Tibial nerve (tissue), 4 donors: ENCODE results near the gene MCM3AP. TPM values are rescaled to one million over a fixed set of nuclear protein-coding genes. Genes with fewer than 3 reads are reported as not detected.

Experiments
- DNase-seq, 2 donors: peaks; one replicate each; pipeline ENCODE4 v3.0.0-alpha.2; 2019; ENCODE audit warnings: low spot score in 2 of 2
- H3K27ac ChIP-seq, 4 donors: fragments of 200-600 bp; sonication (generic) in 3 of 4; one replicate each; pipeline ENCODE4 v1.5.1; 2017 to 2019; ENCODE audit warnings: mild to moderate bottlenecking in 1 of 4
- H3K27me3 ChIP-seq, 2 donors: fragments of 200-600 bp; sonication (generic) in 1 of 2; one replicate each; pipeline versions ENCODE4 v1.5.1 to v1.6.0; 2017 to 2019
- H3K36me3 ChIP-seq, 3 donors: fragments of 200-600 bp; sonication (generic); one replicate each; pipeline ENCODE4 v1.5.1; 2018 to 2019
- H3K4me1 ChIP-seq, 4 donors: fragments of 200-600 bp; sonication (generic) in 3 of 4; one replicate each; pipeline ENCODE4 v1.5.1; 2017 to 2019
- H3K4me3 ChIP-seq, 4 donors: fragments of 200-600 bp; sonication (generic) in 3 of 4; one replicate each; pipeline ENCODE4 v1.5.1; 2017 to 2019; ENCODE audit warnings: mild to moderate bottlenecking in 1 of 4, moderate library complexity in 1 of 4
- H3K9me3 ChIP-seq, 4 donors: fragments of 200-600 bp; sonication (generic) in 3 of 4; one replicate each; pipeline ENCODE4 v1.5.1; 2017 to 2019
- EP300 ChIP-seq, 2 donors: sonication (generic); formaldehyde crosslinking; IDR thresholded peaks; one replicate each; pipeline ENCODE4 v1.6.1; 2017; ENCODE audit warnings: antibody characterized with exemption in 2 of 2, mild to moderate bottlenecking in 1 of 2
- POLR2A ChIP-seq, 2 donors: fragments of 450-650 bp; IDR thresholded peaks; one replicate each; pipeline ENCODE4 v1.6.1; 2017; ENCODE audit warnings: antibody characterized with exemption in 2 of 2, mild to moderate bottlenecking in 2 of 2, moderate library complexity in 2 of 2
- WGBS, 2 donors: methylation state at CpG; one replicate each; pipeline ENCODE4 v1.1.5; 2018; 5-methylcytosine and 5-hydroxymethylcytosine counted together
- total RNA-seq, 4 donors: library from RNA; depleted of rRNA; stranded (reverse); fragments of >200 nt; gene quantifications; one replicate each; pipeline ENCODE4 v1.1.0, GENCODE V29; 2016
- TF ChIP-seq, protein P1 (sequence below), 5 experiments: fragments of 200-600 bp in 3 of 5; fragments of 450-650 bp in 2 of 5; sonication (generic) in 3 of 5; IDR thresholded peaks; one replicate each; pipeline ENCODE4 v1.5.1; 2016 to 2019; ENCODE audit warnings: antibody characterized with exemption in 5 of 5, mild to moderate bottlenecking in 3 of 5, moderate library complexity in 2 of 5

Gene MCM3AP
- total RNA-seq, 4 donors from 2014 or later, result 112 to 180 (median 146) TPM

DNA sequence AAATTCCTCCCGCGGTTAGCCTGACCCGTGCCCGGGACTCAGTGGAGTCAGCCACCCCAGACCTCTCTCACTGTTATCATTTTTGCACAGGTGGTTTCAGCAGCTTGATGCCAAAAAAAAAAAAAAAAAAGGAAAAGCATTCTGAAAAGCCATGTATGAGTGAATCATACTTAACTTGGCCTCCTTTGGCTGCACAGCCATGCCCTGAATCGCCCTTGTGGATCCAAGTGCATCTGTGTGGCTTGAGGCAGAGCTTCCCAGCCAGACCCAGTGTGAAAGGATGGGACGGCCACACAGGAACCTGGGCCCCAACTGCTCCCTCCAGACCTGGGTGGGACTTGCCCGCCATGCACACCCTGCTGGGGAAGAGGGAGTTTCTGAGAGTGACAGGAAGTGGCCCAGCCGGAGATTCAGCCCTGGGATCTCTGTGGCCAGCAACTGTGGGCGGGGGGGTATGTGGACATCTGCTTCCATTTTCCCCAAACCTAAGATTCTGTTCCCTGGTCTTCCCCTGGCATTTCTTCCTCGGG lies 9.3 kb upstream of the MCM3AP start:
- TF ChIP-seq POLR2A (IDR thresholded peaks at IDR 0.05) (no peak), EP300 (IDR thresholded peaks at IDR 0.05) (no peak)
- TF ChIP-seq, protein P1, sequence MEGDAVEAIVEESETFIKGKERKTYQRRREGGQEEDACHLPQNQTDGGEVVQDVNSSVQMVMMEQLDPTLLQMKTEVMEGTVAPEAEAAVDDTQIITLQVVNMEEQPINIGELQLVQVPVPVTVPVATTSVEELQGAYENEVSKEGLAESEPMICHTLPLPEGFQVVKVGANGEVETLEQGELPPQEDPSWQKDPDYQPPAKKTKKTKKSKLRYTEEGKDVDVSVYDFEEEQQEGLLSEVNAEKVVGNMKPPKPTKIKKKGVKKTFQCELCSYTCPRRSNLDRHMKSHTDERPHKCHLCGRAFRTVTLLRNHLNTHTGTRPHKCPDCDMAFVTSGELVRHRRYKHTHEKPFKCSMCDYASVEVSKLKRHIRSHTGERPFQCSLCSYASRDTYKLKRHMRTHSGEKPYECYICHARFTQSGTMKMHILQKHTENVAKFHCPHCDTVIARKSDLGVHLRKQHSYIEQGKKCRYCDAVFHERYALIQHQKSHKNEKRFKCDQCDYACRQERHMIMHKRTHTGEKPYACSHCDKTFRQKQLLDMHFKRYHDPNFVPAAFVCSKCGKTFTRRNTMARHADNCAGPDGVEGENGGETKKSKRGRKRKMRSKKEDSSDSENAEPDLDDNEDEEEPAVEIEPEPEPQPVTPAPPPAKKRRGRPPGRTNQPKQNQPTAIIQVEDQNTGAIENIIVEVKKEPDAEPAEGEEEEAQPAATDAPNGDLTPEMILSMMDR (IDR thresholded peaks at IDR 0.05), result no peak
- H3K9me3 ChIP-seq, result no peaks in the 10 kb centered on the region
- peaks cover 0 to 36% (median 2%) of the 10 kb centered on the region in 4 donors for H3K4me1 ChIP-seq
- no peak overlapping the region for H3K4me3 ChIP-seq
- H3K27me3 ChIP-seq, result no peaks in the 10 kb centered on the region
- DNase-seq, result no peak
- H3K27ac ChIP-seq, result peak overlapping the region in 1 of 4 donors; percentile 72
- peaks cover 0 to 15% (median 0%) of the 10 kb centered on the region in 3 donors for H3K36me3 ChIP-seq
- 49 to 57% methylated on average over 10 of the region's 10 CpGs for WGBS, 2 donors

DNA sequence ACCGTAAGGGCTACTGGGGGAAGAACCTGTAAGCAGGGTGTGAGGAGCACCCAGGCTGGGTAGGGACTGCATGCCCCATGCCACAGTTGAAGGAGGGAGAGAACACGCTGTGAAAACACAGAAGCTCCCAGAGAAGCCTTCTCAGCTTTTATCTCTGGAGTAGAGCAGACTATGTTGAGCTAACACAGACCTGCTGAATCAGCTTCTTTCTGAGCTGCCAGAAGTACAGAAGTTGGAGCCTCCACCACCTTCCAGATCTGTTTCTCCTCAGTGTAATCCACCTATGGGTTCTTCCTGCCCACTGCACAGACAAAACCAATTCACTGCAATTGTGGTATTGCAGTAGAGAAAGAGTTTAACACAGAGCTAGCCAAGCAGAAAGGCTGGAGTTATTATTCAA lies 6.2 kb upstream of the MCM3AP start:
- Histone ChIP-seq H3K4me3 (no peak overlapping the region), H3K27me3 (no peaks in the 10 kb centered on the region), H3K27ac (no peak overlapping the region), H3K9me3 (no peaks in the 10 kb centered on the region), H3K36me3 (peaks cover 0 to 10% (median 0%) of the 10 kb centered on the region in 3 donors), H3K4me1 (peaks cover 0 to 26% (median 5%) of the 10 kb centered on the region in 4 donors)
- no peak for DNase-seq
- TF ChIP-seq, protein P1 (IDR thresholded peaks at IDR 0.05), result no peak
- TF ChIP-seq POLR2A (IDR thresholded peaks at IDR 0.05) (no peak), EP300 (IDR thresholded peaks at IDR 0.05) (no peak)
- WGBS, 2 donors, result 93 to 97% methylated on average over 2 of the region's 2 CpGs

DNA sequence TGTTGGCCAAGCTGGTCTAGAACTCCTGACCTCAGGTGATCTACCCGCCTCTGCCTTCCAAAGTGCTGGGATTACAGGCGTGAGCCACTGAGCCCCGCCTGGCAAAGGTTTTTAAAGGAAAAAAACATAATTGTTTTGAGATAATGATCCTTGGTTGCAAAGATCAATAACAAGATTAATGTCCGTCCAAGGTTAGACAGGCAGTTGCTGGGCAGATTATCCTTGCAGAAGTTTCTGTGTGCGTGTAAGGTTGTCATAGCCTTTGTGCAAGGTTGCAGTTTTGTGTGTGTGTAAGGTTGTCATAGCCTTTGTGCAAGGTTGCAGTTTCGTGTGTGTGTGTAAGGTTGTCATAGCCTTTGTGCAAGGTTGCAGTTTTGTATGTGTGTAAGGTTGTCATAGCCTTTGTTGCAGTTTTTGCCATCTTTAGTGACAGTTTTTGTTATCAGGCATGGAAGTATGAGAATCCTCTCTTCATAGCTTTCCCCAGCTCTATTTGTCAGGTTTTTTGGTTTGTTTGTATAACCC lies 4.3 kb upstream of the MCM3AP start:
- TF ChIP-seq, protein P1 (IDR thresholded peaks at IDR 0.05), result no peak
- TF ChIP-seq POLR2A (IDR thresholded peaks at IDR 0.05) (no peak), EP300 (IDR thresholded peaks at IDR 0.05) (no peak)
- 66 to 74% methylated on average over 6 of the region's 6 CpGs for WGBS, 2 donors
- Histone ChIP-seq H3K4me3 (no peak overlapping the region), H3K27me3 (no peaks in the 10 kb centered on the region), H3K4me1 (peaks cover 0 to 17% (median 12%) of the 10 kb centered on the region in 4 donors), H3K9me3 (no peaks in the 10 kb centered on the region), H3K36me3 (peaks cover 0 to 13% (median 0%) of the 10 kb centered on the region in 3 donors), H3K27ac (no peak overlapping the region)
- DNase-seq, result no peak

DNA sequence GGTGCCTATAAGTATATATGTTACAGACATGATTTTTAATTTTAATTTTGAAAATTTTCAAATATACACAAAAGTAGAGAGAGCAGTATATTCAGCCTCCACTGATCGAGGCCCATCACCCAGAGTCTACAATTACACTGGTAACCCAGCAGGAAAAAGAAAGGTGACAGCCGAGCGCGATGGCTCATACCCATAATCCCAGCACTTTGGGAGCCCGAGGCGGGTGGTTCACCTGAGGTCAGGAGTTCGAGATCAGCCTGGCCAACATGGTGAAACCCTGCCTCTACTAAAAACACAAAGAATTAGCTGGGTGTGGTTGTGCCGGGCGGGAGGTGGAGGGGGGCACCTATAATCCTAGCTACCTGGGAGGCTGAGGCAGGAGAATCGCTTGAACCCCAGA lies 2.1 kb upstream of the MCM3AP start:
- no peak overlapping the region for H3K4me3 ChIP-seq
- peaks cover 0 to 39% (median 34%) of the 10 kb centered on the region in 4 donors for H3K4me1 ChIP-seq
- no peaks in the 10 kb centered on the region for H3K27me3 ChIP-seq
- no peaks in the 10 kb centered on the region for H3K9me3 ChIP-seq
- no peak overlapping the region for H3K27ac ChIP-seq
- TF ChIP-seq, protein P1 (IDR thresholded peaks at IDR 0.05), result no peak
- no peak for TF ChIP-seq EP300 (IDR thresholded peaks at IDR 0.05)
- TF ChIP-seq POLR2A (IDR thresholded peaks at IDR 0.05), result no peak
- no peak for DNase-seq
- WGBS, 2 donors, result 86 to 93% methylated on average over 10 of the region's 10 CpGs
- peaks cover 0 to 33% (median 0%) of the 10 kb centered on the region in 3 donors for H3K36me3 ChIP-seq

DNA sequence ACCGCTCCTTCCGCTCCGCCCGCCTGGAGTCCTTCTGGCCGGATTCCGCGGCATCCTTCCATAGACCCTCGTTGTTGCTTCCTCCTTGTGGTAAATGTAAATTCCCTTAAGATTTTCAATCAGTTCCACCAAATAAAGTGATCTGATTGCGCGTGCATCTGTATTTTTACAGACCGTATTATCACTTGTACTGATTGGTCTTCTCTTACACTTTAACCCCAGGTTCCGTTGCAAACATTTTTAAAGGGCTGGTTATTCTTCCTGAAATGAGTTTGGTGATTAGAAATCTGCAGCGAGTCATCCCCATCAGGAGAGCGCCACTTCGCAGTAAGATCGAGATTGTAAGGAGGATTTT lies 1.2 kb upstream of the MCM3AP start:
- no peaks in the 10 kb centered on the region for H3K9me3 ChIP-seq
- peaks cover 0 to 48% (median 40%) of the 10 kb centered on the region in 4 donors for H3K4me1 ChIP-seq
- H3K36me3 ChIP-seq, result peaks cover 0 to 36% (median 0%) of the 10 kb centered on the region in 3 donors
- 0% methylated on average over 15 to 16 of the region's 16 CpGs for WGBS, 2 donors
- no peak for DNase-seq
- H3K4me3 ChIP-seq, result peak overlapping the region; percentile 56 to 95 (median 83)
- no peaks in the 10 kb centered on the region for H3K27me3 ChIP-seq
- TF ChIP-seq, protein P1 (IDR thresholded peaks at IDR 0.05), result no peak
- TF ChIP-seq POLR2A (IDR thresholded peaks at IDR 0.05), result no peak
- TF ChIP-seq EP300 (IDR thresholded peaks at IDR 0.05), result no peak
- peak overlapping the region; percentile 80 to 95 (median 91) for H3K27ac ChIP-seq
